GM18511 (cell line): ENCODE measurements around the gene OR2A5.
"Not testable (repeated sequence)": the region's sequence is repeated elsewhere in the genome, so short reads cannot be mapped to it uniquely, and the experiment has no call there.

Experiments used
- ATAC-seq: cut with Tn5 transposase; IDR thresholded peaks from one replicate; pipeline ENCODE4 v1.9.1; 2021; ENCODE audit warnings: mild to moderate bottlenecking, moderate library complexity; ENCODE audit not compliant: unreplicated experiment

Gene OR2A5

GRCh38 chr7:144032985-144033709 is 15.6 kb upstream of the OR2A5 start:
- ATAC-seq: no peak

GRCh38 chr7:144035385-144035784 is 13.4 kb upstream of the OR2A5 start:
- ATAC-seq: no peak

- ATAC-seq: no peak
Measured at GRCh38 chr7:144036302-144036885, 12.4 kb upstream of the OR2A5 start.

- no peak for ATAC-seq
Measured at GRCh38 chr7:144037414-144038035, 11.2 kb upstream of the OR2A5 start.

GRCh38 chr7:144038887-144039286 is 9.9 kb upstream of the OR2A5 start:
- no peak for ATAC-seq

- no peak for ATAC-seq
Measured at GRCh38 chr7:144049491-144049890, 743 bp downstream of the OR2A5 start.

GRCh38 chr7:144050093-144050492 is 1.3 kb downstream of the OR2A5 start:
- ATAC-seq: no peak

GRCh38 chr7:144050884-144051283 is 2.1 kb downstream of the OR2A5 start:
- not testable (repeated sequence) for ATAC-seq

- ATAC-seq: no peak
Measured at GRCh38 chr7:144057954-144058353, 9.2 kb downstream of the OR2A5 start.

- no peak for ATAC-seq
Measured at GRCh38 chr7:144063710-144064109, 15.0 kb downstream of the OR2A5 start.

GRCh38 chr7:144069511-144069910 is 20.8 kb downstream of the OR2A5 start, which contains the start of gene OR2A25:
Gene OR2A25 (plus strand): TSS chr7:144069811. CDS start chr7:144074220, 4,409 bp downstream.
- no peak for ATAC-seq

GRCh38 chr7:144069953-144070352 is 21.2 kb downstream of the OR2A5 start:
- ATAC-seq: no peak

- no peak for ATAC-seq
Measured at GRCh38 chr7:144074374-144074773, 25.6 kb downstream of the OR2A5 start.

GRCh38 chr7:144085978-144086377 is 37.2 kb downstream of the OR2A5 start, which contains the start of gene OR2A12:
Gene OR2A12 (plus strand): TSS chr7:144086278. CDS start chr7:144095108, 8,830 bp downstream.
- no peak for ATAC-seq

GRCh38 chr7:144086730-144087129 is 38.0 kb downstream of the OR2A5 start:
- no peak for ATAC-seq

- ATAC-seq: no peak
Measured at GRCh38 chr7:144087230-144087629, 38.5 kb downstream of the OR2A5 start.

- no peak for ATAC-seq
Measured at GRCh38 chr7:144090667-144091066, 41.9 kb downstream of the OR2A5 start.

GRCh38 chr7:144098776-144099175 is 50.0 kb downstream of the OR2A5 start:
- no peak for ATAC-seq

- ATAC-seq: no peak
Measured at GRCh38 chr7:144100607-144101006, 51.9 kb downstream of the OR2A5 start.

- ATAC-seq: no peak
Measured at GRCh38 chr7:144102041-144102440, 53.3 kb downstream of the OR2A5 start.

- ATAC-seq: no peak
Measured at GRCh38 chr7:144105211-144105610, 56.5 kb downstream of the OR2A5 start.
